PC-3 (cell line): Measurements from ENCODE around the gene GGA1.

Experiments
- EZH2 ChIP-seq: fragments of 300-600 bp; sonication (generic); IDR thresholded peaks from one replicate; pipeline ENCODE4 v1.6.1; 2017; ENCODE audit warnings: antibody characterized with exemption, mild to moderate bottlenecking, low read length; ENCODE audit not compliant: unreplicated experiment
- EZH2phosphoT487 ChIP-seq: fragments of 300-600 bp; sonication (generic); IDR thresholded peaks from 2 replicates; pipeline ENCODE4 v1.6.1; 2018; ENCODE audit warnings: mild to moderate bottlenecking, antibody characterized with exemption, low read length, borderline replicate concordance
- TF ChIP-seq, protein P1 (sequence below): fragments of 300-600 bp; sonication (generic); conservative IDR thresholded peaks from 2 replicates; pipeline ENCODE4 v1.5.1; 2017; ENCODE audit warnings: antibody characterized with exemption, low read depth, mild to moderate bottlenecking, low read length

DNA sequence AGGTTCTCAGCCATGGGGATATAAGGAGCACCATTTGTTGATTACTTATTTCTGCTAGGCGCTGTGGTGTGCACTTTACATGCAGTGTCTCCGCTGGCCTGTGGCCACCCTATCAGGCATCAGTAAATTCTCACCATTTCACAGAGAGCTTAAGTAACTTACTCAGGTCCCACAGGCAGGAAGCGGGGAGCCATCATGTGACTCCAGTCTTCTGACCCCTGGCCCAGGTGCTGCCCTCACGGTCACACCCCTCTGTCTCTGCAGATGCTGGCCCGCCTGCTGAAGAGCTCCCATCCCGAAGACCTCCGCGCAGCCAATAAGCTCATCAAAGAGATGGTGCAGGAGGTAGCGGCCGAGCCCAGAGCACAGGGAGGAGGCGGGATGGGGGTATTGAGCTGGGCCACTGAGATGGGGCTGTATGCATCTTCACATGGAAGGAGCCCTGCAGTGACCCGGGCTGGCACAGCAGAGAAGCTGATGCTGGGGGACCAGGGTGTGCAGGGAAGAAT, 12.8 kb downstream of the GGA1 start:
- TF ChIP-seq, protein P1, sequence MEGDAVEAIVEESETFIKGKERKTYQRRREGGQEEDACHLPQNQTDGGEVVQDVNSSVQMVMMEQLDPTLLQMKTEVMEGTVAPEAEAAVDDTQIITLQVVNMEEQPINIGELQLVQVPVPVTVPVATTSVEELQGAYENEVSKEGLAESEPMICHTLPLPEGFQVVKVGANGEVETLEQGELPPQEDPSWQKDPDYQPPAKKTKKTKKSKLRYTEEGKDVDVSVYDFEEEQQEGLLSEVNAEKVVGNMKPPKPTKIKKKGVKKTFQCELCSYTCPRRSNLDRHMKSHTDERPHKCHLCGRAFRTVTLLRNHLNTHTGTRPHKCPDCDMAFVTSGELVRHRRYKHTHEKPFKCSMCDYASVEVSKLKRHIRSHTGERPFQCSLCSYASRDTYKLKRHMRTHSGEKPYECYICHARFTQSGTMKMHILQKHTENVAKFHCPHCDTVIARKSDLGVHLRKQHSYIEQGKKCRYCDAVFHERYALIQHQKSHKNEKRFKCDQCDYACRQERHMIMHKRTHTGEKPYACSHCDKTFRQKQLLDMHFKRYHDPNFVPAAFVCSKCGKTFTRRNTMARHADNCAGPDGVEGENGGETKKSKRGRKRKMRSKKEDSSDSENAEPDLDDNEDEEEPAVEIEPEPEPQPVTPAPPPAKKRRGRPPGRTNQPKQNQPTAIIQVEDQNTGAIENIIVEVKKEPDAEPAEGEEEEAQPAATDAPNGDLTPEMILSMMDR: no peak
- TF ChIP-seq EZH2 (no peak), EZH2phosphoT487 (no peak)
